GM10847 (cell line): Measurements from ENCODE around the gene DAZAP1.

Experiments
- POLR2A ChIP-seq: IDR thresholded peaks from 2 replicates; pipeline ENCODE4 v1.6.1; 2011; ENCODE audit not compliant: insufficient read length; ENCODE audit errors: extremely low read depth

The DAZAP1 gene

GRCh38 chr19:1407528-1408299 is at the start of gene DAZAP1:
DAZAP1 (plus strand) TSS chr19:1407586; CDS start chr19:1407774, 188 bp downstream.
- TF ChIP-seq POLR2A, result no peak

- TF ChIP-seq POLR2A, result no peak
These were observed 47.1 kb upstream of the DAZAP1 start for GRCh38 chr19:1360126-1360817.

- no peak for TF ChIP-seq POLR2A
These were observed 46.4 kb upstream of the DAZAP1 start for GRCh38 chr19:1360818-1361461.

GRCh38 chr19:1361601-1362386 is 45.6 kb upstream of the DAZAP1 start:
- TF ChIP-seq POLR2A, result no peak

GRCh38 chr19:1362387-1363257 is 44.8 kb upstream of the DAZAP1 start:
- no peak for TF ChIP-seq POLR2A

GRCh38 chr19:1363599-1363998 is 43.8 kb upstream of the DAZAP1 start:
- no peak for TF ChIP-seq POLR2A

- no peak for TF ChIP-seq POLR2A
These were observed 43.2 kb upstream of the DAZAP1 start for GRCh38 chr19:1364070-1364704.

- TF ChIP-seq POLR2A, result no peak
These were observed 41.8 kb upstream of the DAZAP1 start for GRCh38 chr19:1365319-1366269.

- no peak for TF ChIP-seq POLR2A
These were observed 41.1 kb upstream of the DAZAP1 start for GRCh38 chr19:1366296-1366695.

- TF ChIP-seq POLR2A, result no peak
These were observed 40.2 kb upstream of the DAZAP1 start for GRCh38 chr19:1366899-1367870.

- TF ChIP-seq POLR2A, result no peak
These were observed 38.1 kb upstream of the DAZAP1 start for GRCh38 chr19:1369214-1369805.
